GM13977 (cell line): ENCODE results near the gene SLC52A1.
A peak's percentile ranks its signal among the peaks of the same experiment; 100 is the strongest.
"Not testable (repeated sequence)": the region's sequence is repeated elsewhere in the genome, so short reads cannot be mapped to it uniquely, and the experiment has no call there.

ENCODE experiments used
- DNase-seq: peaks from one replicate; pipeline ENCODE4 v3.0.0; 2012; ENCODE audit warnings: low spot score
- in situ Hi-C: fragments of 300-500 bp; cut with MboI; formaldehyde crosslinking; loops from one replicate; pipeline ENCODE4 v1.12.0; 2022; ENCODE audit warnings: low sequenced_read_pairs, low pct_unique_long_range_greater_than_20kb, mixed read lengths, inconsistent platforms; ENCODE audit not compliant: unreplicated experiment
- TF ChIP-seq, protein P1 (sequence below): IDR thresholded peaks from 2 replicates; pipeline ENCODE4 v1.5.1; 2012; ENCODE audit warnings: mild to moderate bottlenecking, control low read depth; ENCODE audit not compliant: insufficient read depth; ENCODE audit errors: extremely low read depth, missing control alignments

SLC52A1 gene

DNA sequence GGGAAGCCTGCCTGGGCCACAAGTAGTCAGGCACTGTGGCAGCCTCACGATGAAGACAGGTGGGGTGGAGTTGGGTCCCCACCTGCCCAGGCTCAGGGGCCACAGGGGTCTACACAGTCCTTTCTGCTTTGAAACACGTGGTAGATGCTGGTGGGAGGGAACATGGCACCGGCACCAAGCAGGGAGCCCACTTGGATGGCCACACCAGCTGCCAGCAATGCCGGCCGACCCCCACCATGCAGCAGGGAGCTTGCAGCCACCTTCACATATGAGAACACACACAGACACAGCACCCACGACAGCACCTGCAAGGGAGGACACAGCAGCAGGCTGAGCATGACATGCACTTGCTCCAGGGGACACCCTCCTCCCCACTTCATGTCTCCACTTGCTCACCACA lies 2.4 kb downstream of the SLC52A1 start:
- TF ChIP-seq, protein P1, sequence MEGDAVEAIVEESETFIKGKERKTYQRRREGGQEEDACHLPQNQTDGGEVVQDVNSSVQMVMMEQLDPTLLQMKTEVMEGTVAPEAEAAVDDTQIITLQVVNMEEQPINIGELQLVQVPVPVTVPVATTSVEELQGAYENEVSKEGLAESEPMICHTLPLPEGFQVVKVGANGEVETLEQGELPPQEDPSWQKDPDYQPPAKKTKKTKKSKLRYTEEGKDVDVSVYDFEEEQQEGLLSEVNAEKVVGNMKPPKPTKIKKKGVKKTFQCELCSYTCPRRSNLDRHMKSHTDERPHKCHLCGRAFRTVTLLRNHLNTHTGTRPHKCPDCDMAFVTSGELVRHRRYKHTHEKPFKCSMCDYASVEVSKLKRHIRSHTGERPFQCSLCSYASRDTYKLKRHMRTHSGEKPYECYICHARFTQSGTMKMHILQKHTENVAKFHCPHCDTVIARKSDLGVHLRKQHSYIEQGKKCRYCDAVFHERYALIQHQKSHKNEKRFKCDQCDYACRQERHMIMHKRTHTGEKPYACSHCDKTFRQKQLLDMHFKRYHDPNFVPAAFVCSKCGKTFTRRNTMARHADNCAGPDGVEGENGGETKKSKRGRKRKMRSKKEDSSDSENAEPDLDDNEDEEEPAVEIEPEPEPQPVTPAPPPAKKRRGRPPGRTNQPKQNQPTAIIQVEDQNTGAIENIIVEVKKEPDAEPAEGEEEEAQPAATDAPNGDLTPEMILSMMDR = no peak
- DNase-seq = no peak
- in situ Hi-C loops = no loop called here

DNA sequence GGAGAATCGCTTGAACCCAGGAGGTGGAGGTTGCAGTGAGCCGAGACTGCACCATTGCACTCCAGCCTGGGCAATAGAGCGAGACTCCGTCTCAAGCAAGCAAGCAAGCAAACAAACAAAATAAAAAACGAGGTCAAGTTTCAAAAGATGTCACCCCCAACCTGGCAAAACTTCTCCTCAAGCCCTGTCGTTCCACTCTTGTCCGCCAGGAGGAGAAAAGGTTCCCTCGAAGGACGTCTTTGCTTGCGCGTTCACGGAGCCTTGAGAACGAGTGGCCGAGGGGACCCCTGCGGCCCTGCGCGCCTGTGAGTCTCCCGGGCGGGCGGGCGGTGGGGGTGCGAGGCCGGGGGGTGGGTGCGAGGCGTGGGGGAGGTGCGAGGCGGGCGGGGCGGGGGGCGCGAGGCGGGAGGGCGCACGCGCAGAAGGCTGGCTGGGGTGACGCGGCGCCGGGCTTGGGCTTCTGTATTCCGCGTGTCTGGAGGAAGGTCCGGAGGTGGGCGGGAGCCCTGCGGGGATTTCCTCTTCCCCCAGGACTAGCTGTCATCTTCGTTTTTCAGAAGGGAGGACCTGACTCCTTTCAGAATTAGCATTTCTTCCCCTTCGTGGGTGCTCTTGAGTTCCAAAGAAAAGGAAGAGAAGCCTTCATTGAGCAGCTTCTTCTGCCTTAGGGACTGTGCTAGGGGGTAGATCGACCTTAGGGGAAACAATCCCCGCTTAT lies 3.7 kb downstream of the SLC52A1 start:
- TF ChIP-seq, protein P1 = peak; percentile 76
- in situ Hi-C loops = no loop called here
- peak; percentile 93 for DNase-seq

DNA sequence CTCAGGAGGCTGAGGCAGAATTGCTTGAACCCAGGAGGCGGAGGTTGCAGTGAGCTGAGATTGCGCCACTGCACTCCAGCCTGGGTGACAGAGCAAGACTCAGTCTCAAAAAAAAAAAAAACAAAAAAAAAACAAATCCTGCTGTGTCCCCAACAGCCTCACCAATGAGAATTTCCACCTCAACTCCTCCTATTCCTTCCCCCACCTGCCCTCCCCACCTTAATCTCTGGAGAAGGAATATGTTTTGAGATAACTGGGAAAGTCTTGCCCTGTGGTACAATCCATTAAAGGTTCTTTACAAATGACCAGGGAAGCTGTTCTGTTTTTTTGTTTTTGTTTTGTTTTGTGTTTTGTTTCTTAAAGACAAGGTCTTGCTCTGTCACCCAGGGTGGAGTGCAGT lies 5.1 kb downstream of the SLC52A1 start:
- in situ Hi-C loops = not testable (repeated sequence)

DNA sequence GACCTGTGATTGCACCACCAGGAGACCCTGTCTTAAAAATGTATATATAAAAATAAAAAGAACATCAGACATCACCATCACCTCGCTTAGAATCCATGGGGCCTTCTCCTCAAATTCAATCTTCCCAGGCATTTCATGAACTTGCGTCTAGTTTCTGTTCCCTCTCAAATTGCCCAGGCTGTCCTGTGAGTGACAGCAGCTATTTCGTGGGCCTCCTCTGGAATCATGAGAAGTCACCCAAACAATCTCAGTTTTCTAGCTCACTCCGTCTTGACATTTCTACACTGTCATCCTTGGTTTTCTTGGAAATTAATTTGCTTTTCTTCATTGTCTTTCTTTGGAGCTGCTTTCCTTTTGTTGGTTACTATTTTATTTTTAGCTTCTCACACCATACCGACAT lies 7.3 kb downstream of the SLC52A1 start:
- in situ Hi-C loops = no loop called here
- TF ChIP-seq, protein P1 = no peak
- no peak for DNase-seq

More for the DNA sequence above, 5.1 kb downstream of the SLC52A1 start:
- not testable (repeated sequence) for DNase-seq

DNA sequence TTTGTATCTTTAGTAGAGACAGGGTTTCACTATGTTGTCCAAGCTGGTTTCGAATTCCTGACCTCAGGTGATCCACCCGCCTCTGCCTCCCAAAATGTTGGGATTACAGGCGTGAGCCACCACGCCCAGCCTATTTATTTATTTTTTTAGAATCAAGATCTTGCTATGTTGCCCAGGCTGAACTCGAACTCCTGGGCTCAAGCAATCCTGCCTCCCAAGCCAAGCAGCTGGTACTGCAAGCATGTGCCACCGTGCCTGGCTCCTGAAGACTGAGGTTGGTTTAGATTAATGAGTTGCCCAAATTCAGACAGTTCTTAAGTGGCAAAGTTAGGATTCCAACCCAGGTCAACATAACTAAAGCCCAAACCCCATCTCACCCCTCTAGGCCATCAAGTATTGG lies 7.9 kb downstream of the SLC52A1 start:
- in situ Hi-C loops = no loop called here
- TF ChIP-seq, protein P1 = no peak
- no peak for DNase-seq

DNA sequence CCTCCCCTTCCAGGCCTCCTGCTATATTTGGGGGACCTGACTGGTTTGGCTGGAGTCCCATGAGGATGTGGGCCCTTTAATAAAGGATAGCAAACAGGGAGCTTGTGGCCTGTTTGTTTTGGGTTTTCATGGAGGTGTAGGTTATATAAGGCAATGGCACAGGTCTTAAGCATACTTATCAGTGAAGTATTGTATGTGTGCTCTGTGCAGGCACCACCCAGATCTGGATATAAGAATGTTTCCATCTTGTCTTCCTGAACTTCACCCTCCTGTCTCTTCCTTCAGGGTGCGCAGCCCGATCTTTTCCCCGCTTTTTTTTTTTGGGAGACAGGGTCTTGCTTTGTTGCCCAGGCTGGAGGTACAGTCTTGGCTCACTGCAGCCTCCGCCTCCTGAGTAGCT lies 10.6 kb downstream of the SLC52A1 start:
- in situ Hi-C loops = no loop called here
- TF ChIP-seq, protein P1 = no peak
- no peak for DNase-seq

DNA sequence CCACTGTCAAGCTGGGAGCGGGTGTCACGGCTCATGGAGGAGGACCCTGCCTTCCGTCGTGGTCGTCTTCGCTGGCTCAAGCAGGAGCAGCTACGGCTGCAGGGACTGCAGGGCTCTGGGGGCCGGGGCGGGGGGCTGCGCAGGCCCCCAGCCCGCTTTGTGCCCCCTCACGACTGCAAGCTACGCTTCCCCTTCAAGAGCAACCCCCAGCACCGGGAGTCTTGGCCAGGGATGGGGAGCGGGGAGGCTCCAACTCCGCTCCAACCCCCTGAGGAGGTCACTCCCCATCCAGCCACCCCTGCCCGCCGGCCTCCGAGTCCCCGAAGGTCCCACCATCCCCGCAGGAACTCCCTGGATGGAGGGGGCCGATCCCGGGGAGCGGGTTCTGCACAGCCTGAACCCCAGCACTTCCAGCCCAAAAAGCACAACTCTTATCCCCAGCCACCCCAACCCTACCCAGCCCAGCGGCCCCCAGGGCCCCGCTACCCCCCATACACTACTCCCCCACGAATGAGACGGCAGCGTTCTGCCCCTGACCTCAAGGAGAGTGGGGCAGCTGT lies 11.6 kb downstream of the SLC52A1 start:
- TF ChIP-seq, protein P1 = no peak
- in situ Hi-C loops = no loop called here
- no peak for DNase-seq
